ENCODE data around the gene C6orf15.

DNA sequence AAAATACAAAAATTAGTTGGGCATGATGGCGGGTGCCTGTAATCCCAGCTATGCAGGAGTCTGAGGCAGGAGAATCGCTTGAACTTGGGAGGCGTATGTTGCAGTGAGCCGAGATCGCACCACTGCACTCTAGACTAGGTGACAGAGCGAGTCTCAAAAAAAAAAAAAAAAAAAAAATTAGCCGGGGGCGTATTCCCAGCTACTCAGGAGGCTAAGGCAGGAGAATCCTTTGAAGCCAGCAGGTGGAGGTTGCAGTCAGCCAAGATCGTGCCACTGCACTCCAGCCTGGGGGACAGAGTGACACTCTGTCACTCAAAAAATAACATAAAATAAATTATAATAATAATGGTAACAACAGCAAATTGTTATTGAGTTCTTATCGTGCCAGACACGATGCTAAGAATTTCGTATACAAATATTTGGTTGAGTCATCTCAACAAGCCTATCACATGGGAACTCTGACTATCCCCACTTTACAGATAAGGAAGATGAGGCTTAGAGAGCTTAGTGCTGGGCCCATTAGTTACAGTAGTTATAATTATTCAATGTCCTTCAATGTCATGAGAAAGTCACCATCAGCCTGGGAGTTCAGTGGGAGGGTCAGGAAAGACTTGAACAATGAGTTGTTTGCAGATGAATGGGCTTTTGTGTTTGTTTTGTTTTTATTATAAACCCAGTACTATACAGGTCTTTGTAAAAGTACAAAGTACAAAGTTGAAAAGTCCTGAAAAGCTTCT, 19.4 kb downstream of the C6orf15 start:
- TF ChIP-seq POLR2A (IDR thresholded peaks at IDR 0.05; ENCODE audit: low read length) (no peak), GATA1 (IDR thresholded peaks at IDR 0.05; ENCODE audit: low read depth, low read length) (no peak)
